Rectal smooth muscle tissue (tissue), 1 donor: Measurements from ENCODE around the gene OGDHL.
A peak's percentile ranks its signal among the peaks of the same experiment; 100 is the strongest.
"Not testable (repeated sequence)": the region's sequence is repeated elsewhere in the genome, so short reads cannot be mapped to it uniquely, and the experiment has no call there.

Experiments used
- H3K27ac ChIP-seq: one replicate; pipeline ENCODE4 v1.7.0; 2013; ENCODE audit warnings: low read depth, low read length, inconsistent platforms
- H3K27me3 ChIP-seq: one replicate; pipeline ENCODE4 v1.7.0; 2013; ENCODE audit warnings: low read length; ENCODE audit not compliant: control insufficient read depth, insufficient read depth
- H3K36me3 ChIP-seq: one replicate; pipeline ENCODE4 v1.7.0; 2013; ENCODE audit warnings: low read length; ENCODE audit not compliant: control insufficient read depth, insufficient read depth
- H3K4me1 ChIP-seq: one replicate; pipeline ENCODE4 v1.7.0; 2013; ENCODE audit warnings: low read length; ENCODE audit not compliant: control insufficient read depth, insufficient read depth
- H3K4me3 ChIP-seq: one replicate; pipeline ENCODE4 v1.7.0; 2013; ENCODE audit warnings: low read length
- H3K9ac ChIP-seq: one replicate; pipeline ENCODE4 v1.7.0; 2013; ENCODE audit warnings: low read length

Gene OGDHL

DNA sequence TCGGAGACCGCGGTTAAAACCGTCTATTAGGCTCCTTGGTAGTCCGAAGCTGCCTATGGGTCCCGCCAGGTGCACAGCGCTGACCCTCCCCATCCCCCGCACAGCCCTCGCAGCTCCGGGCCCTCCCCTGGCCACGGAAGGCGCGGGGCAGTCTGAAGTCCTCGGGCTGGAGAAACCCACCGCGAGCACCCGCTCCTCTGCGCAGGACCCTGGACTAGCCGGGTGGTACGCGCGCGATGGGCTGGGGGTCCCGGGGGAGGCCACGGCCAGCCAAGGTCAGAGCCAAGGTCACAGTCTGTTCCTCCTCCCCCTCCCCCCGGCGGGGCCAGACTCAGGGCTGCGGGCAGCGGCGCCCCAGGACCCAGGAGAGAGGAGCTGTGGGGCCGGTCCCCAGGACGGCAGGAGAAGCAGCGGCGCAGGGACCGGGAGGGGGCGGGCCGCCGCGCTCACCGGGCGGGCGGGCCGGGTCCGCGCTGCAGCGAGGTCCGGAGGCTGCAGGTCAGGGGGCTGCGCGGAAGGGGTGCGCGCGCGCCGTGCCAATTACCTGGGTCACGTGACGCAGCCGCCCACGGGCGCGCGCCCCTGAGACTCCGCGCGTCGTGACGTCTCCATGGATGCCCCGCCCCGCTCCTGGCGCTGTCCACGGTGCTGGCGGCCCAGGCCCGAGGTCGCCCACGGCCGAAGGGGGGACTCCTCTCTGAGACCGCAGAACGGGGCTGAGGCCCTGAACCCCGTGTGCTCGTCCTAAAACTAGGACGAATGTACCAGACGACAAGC lies at the start of gene OGDHL:
Gene OGDHL, minus strand, starts transcription at position 535 of the 777 bp plus-strand sequence. CDS start 3,731 bp downstream, outside the sequence.
- Histone ChIP-seq H3K36me3 (no peaks in the 10 kb centered on the region), H3K27ac (no peak within 1 kb of the TSS), H3K27me3 (peaks cover 7% of the 10 kb centered on the region), H3K4me1 (no peaks in the 10 kb centered on the region), H3K4me3 (peak within 1 kb of the TSS; percentile 39), H3K9ac (no peak within 1 kb of the TSS)

DNA sequence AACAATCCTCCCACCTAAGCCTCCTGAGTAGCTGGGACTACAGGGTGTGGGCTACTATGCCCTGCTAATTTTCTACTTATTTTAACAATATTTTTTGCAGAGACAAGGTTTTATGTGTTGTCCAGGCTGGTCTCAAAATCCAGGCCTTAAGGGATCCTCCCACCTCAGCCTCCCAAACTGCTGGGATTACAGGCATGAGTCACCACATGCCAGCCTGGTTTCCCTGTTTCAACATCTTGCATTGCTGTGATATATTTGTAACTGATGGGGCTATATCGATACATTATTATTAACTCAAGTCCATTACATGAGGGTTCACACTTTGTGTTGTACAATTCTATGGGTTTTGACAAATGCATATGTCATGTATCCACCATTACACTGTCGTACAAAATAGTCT lies 41.9 kb upstream of the OGDHL start:
- Histone ChIP-seq H3K4me3 (no peak overlapping the region), H3K4me1 (no peaks in the 10 kb centered on the region), H3K36me3 (no peaks in the 10 kb centered on the region), H3K27me3 (no peaks in the 10 kb centered on the region), H3K27ac (no peak overlapping the region), H3K9ac (no peak overlapping the region)

DNA sequence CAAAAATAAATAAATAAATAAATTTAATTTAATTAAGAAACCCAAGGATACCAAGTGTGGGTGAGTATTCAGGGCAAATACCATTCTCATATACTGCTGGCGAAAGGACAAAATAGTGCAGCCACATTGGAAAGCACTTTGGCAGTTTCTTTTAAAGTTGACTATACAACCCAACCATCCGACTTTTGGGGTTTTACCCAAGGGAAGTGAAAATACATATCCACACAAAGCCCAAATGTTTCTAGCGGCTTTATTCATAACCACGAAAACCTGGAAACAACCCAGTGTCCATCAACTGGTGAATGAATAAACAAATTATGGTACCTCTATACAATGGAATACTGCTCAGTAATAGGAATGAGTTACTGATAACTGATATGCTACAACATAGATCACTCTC lies 36.2 kb upstream of the OGDHL start:
- Histone ChIP-seq H3K4me3 (no peak overlapping the region), H3K4me1 (no peaks in the 10 kb centered on the region), H3K9ac (no peak overlapping the region), H3K27ac (no peak overlapping the region), H3K27me3 (no peaks in the 10 kb centered on the region), H3K36me3 (no peaks in the 10 kb centered on the region)

DNA sequence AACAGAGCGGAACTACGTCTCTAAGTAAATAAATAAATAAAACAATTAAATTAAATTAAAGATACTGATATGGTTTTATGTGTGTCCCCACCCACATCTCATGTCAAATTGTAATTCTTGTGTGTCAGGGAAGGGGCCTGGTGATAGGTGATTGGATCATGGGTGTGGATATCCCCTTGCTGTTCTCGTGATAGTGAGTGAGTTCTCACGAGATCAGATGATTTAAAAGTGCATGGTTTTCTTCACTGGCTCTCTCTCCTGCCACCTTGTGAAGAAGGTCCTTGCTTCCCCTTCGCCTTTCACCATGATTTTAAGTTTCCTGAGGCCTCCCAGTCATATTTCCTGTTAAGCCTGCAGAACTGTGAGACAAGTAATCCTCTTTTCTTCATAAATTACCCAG lies 29.0 kb upstream of the OGDHL start:
- no peak overlapping the region for H3K4me3 ChIP-seq
- H3K27me3 ChIP-seq = no peaks in the 10 kb centered on the region
- no peaks in the 10 kb centered on the region for H3K36me3 ChIP-seq
- H3K4me1 ChIP-seq = no peaks in the 10 kb centered on the region
- no peak overlapping the region for H3K27ac ChIP-seq
- H3K9ac ChIP-seq = no peak overlapping the region

DNA sequence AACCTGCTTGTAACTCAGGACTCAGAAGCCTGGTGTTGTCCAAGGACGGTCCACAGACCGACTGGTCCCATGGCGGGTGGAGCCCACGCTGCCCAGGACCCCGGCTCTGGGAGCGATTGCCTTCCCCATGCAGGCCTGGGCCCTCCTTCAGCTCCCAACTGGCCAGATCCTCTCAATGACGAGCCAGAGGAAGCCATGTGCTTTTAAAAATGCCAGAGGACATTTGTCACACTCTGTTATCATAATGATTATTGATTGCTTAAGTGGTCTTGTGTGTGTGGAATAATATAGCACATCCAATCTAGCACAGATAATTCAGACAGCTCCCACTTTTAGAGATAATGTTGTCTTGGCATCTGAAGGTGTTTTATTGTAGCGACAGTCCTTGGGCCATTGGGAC lies 22.6 kb upstream of the OGDHL start:
- no peak overlapping the region for H3K4me3 ChIP-seq
- H3K4me1 ChIP-seq = no peaks in the 10 kb centered on the region
- H3K27me3 ChIP-seq = no peaks in the 10 kb centered on the region
- no peaks in the 10 kb centered on the region for H3K36me3 ChIP-seq
- H3K9ac ChIP-seq = no peak overlapping the region
- no peak overlapping the region for H3K27ac ChIP-seq

GRCh38 chr10:49783645-49784044 lies 21.5 kb upstream of the OGDHL start:
- H3K4me3 ChIP-seq = no peak overlapping the region
- no peaks in the 10 kb centered on the region for H3K36me3 ChIP-seq
- no peaks in the 10 kb centered on the region for H3K4me1 ChIP-seq
- H3K27ac ChIP-seq = no peak overlapping the region
- H3K9ac ChIP-seq = no peak overlapping the region
- H3K27me3 ChIP-seq = no peaks in the 10 kb centered on the region

GRCh38 chr10:49781247-49781646 lies 19.1 kb upstream of the OGDHL start:
- Histone ChIP-seq H3K4me1 (no peaks in the 10 kb centered on the region), H3K36me3 (no peaks in the 10 kb centered on the region), H3K9ac (no peak overlapping the region), H3K27me3 (no peaks in the 10 kb centered on the region), H3K4me3 (no peak overlapping the region), H3K27ac (no peak overlapping the region)

DNA sequence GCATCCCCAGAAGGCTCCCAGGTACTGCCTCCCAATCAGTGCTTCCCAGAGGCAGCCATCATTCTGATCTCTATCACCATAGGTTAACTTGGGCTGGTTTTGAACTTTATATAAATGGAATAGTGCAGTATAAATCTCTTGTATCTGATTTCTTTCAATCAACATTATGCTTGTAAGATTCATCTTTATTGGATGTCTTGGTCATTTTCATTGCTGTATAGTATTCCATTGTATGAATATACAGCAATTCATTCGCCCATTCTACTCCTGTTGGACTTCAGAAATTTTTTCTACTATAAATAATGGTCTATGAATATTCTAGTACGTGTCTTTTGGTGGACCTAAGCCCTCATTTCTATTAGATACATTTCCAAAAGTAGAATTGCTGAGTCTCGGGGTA lies 16.1 kb upstream of the OGDHL start:
- Histone ChIP-seq H3K27ac (no peak overlapping the region), H3K36me3 (no peaks in the 10 kb centered on the region), H3K9ac (no peak overlapping the region), H3K27me3 (no peaks in the 10 kb centered on the region), H3K4me1 (no peaks in the 10 kb centered on the region), H3K4me3 (no peak overlapping the region)

DNA sequence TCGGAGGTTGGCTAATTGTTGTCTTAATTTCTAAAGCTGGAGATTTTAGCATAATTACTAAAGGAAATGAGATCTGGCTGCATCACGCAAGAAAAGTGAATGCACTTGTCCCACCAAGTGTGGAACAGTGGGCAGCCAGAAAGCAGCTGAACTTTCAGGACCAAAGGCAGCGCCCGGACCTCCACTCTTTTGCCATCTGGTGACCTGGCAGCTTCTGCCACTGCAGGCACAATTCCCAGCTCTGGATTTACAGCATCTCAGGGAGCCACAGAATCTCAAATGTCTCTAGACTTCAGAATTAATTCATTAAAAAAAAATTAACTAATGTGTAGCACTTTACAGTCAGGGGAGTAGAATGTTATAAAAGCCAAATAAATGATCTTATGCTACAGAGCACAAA lies 14.7 kb upstream of the OGDHL start:
- Histone ChIP-seq H3K4me3 (no peak overlapping the region), H3K9ac (no peak overlapping the region), H3K4me1 (no peaks in the 10 kb centered on the region), H3K27ac (no peak overlapping the region), H3K27me3 (no peaks in the 10 kb centered on the region), H3K36me3 (no peaks in the 10 kb centered on the region)

DNA sequence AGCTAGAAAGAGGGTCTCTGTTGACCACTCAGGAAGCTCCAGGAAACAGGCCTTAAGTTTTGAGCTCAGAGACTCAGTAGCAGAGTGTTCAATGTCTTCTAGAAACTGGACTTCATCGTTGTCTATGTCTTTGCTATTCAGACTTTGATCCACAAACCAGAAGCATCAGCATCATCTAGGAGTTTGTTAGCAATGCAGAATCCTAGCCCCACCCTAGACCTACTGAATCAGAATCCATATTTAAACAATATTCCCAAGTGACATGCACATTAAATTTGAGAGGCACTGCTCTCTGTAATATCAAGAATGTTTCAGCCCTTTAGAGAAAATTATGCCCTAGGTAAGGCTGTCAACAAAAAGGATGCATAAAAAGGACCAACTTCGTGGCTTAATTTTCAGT lies 12.9 kb upstream of the OGDHL start:
- no peak overlapping the region for H3K9ac ChIP-seq
- no peak overlapping the region for H3K27ac ChIP-seq
- H3K27me3 ChIP-seq = no peaks in the 10 kb centered on the region
- no peaks in the 10 kb centered on the region for H3K4me1 ChIP-seq
- no peaks in the 10 kb centered on the region for H3K36me3 ChIP-seq
- H3K4me3 ChIP-seq = no peak overlapping the region

DNA sequence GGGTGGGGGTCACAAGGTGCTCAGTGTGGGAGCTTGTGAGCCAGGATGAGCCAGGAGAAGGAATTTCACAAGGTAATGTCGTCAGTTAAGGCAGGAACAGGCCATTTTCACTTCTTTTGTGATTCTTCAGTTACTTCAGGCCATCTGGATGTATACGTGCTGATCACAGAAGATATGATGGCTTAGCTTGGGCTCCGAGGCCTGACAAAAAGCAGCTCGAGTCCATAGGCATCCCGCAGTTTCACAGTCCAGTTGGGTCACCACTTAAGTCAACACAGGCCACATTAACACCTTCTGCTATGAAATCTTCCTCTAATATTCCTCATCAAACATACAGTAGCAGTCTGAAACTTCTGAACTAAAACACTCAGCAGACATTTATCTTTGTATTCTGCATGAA lies 10.8 kb upstream of the OGDHL start:
- not testable (repeated sequence) for H3K36me3 ChIP-seq, H3K4me1 ChIP-seq, H3K27ac ChIP-seq, H3K27me3 ChIP-seq, H3K9ac ChIP-seq, H3K4me3 ChIP-seq

GRCh38 chr10:49771046-49771445 lies 8.9 kb upstream of the OGDHL start:
- H3K4me1 ChIP-seq, H3K9ac ChIP-seq, H3K4me3 ChIP-seq, H3K36me3 ChIP-seq, H3K27ac ChIP-seq, H3K27me3 ChIP-seq: not testable (repeated sequence)

- H3K4me1 ChIP-seq = no peaks in the 10 kb centered on the region
- H3K4me3 ChIP-seq = no peak overlapping the region
- no peaks in the 10 kb centered on the region for H3K36me3 ChIP-seq
- peaks cover 9% of the 10 kb centered on the region for H3K27me3 ChIP-seq
- no peak overlapping the region for H3K27ac ChIP-seq
- no peak overlapping the region for H3K9ac ChIP-seq
These were observed 7.6 kb upstream of the OGDHL start for GRCh38 chr10:49769692-49770091.
